GM10266 (cell line): Measurements from ENCODE around the gene DDX24.

ENCODE experiments used
- DNase-seq: peaks from one replicate; pipeline ENCODE4 v3.0.0; 2012; ENCODE audit errors: extremely low spot score
- TF ChIP-seq, protein P1 (sequence below): IDR thresholded peaks from 2 replicates; pipeline ENCODE4 v1.5.1; 2012; ENCODE audit warnings: mild to moderate bottlenecking, low read depth; ENCODE audit not compliant: control insufficient read depth, insufficient read depth; ENCODE audit errors: missing control alignments

DDX24 gene

DNA sequence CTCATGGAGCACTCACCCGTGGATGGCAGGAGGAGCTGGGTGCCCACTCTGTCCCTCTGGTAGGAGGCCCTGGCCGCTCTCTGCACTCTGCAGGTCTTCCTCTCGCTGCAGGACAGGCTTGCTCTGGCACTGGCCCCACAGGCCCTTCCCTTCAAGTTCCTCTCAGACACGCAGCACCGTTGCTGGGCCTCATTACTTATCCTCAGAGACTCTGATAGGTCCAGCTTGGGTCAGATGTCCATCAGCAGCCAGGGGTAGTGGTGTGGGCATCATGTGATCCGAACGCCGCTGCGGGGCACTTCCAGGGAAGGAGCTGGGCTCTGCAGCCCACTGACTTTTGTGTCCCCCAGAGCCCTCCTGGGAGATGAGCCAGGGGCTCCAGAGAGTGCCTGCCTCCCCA lies 43.0 kb downstream of the DDX24 start:
- no peak for DNase-seq
- TF ChIP-seq, protein P1, sequence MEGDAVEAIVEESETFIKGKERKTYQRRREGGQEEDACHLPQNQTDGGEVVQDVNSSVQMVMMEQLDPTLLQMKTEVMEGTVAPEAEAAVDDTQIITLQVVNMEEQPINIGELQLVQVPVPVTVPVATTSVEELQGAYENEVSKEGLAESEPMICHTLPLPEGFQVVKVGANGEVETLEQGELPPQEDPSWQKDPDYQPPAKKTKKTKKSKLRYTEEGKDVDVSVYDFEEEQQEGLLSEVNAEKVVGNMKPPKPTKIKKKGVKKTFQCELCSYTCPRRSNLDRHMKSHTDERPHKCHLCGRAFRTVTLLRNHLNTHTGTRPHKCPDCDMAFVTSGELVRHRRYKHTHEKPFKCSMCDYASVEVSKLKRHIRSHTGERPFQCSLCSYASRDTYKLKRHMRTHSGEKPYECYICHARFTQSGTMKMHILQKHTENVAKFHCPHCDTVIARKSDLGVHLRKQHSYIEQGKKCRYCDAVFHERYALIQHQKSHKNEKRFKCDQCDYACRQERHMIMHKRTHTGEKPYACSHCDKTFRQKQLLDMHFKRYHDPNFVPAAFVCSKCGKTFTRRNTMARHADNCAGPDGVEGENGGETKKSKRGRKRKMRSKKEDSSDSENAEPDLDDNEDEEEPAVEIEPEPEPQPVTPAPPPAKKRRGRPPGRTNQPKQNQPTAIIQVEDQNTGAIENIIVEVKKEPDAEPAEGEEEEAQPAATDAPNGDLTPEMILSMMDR: no peak

DNA sequence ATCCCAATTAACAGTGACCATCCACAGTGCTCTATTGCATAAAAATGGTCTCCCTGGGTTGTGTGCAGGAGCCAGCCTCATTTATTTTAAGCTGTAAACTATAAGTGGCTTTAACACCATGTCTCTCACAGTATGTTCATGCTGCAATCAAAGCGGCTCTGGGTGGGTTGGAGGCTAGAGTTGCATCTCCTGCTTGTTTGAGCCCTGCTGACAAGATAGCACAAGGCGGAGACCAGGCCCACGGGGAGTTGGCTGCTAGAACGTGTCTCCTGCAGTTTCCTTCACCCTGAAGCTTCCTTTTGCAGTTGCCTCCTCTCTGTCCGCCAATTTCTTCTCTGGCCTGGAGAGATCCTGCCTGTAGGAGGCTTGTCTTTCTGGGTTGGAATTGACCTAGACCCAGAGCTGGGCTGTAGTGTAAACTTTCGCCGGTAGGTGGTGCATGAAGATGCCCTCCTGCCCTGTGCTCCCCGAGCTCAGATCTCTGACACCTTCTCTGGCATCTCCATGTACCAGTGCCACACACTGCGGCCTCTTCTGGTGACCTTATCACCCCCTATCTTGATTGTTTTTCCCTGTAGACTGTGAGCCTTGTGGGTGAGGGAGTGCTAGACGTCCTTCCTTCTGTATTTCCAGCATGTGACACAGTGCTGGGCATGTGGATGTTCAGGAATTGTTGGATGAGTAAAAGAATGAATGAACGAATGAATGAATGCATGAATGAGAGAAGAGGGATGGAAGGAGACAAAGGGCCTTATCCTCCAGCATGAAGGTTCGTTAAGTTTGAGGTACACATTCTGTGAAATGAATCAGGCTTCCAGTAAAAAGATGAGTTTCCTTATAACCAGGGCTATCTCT lies 44.5 kb downstream of the DDX24 start:
- TF ChIP-seq, protein P1: peak; percentile 80
- DNase-seq: peak; percentile 79

- no peak for DNase-seq
- TF ChIP-seq, protein P1: no peak
These were observed 46.1 kb downstream of the DDX24 start for GRCh38 chr14:94034886-94035285.

DNA sequence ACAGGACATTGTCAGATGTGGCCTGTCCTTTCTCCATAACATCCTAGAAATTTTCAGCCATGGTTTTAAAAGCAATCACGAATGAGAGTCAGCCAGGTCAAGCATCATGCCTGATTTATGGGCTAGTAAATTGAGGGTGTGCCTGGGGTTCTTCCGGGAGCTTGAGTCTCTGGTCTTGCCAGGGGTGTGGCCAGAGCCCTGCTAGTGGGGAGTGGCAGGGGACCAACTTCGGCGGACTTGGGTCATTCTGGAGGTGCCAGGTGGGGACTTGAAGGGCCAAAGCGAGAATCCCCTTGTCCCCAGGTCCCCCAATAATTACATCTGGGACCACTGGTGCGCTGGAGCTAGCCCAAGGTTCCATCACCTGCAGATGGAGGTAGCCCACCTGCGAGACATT lies 49.1 kb downstream of the DDX24 start:
- DNase-seq: no peak
- TF ChIP-seq, protein P1: no peak

- TF ChIP-seq, protein P1: no peak
- DNase-seq: no peak
These were observed 49.7 kb downstream of the DDX24 start for GRCh38 chr14:94031161-94031882.

GRCh38 chr14:94030571-94030970 lies 50.4 kb downstream of the DDX24 start:
- DNase-seq: no peak
- TF ChIP-seq, protein P1: no peak
